ENCODE data around the gene NUDCD3.

Gene NUDCD3

GRCh38 chr7:44398511-44398911 lies 91.9 kb downstream of the NUDCD3 start:
- peak; percentile 78 for DNase-seq

- DNase-seq = no peak
These were observed 93.4 kb downstream of the NUDCD3 start for GRCh38 chr7:44396931-44397545.

GRCh38 chr7:44396496-44396895 lies 94.0 kb downstream of the NUDCD3 start:
- DNase-seq = no peak

GRCh38 chr7:44395067-44395466 lies 95.4 kb downstream of the NUDCD3 start:
- no peak for DNase-seq

- DNase-seq = no peak
These were observed 95.8 kb downstream of the NUDCD3 start for GRCh38 chr7:44394636-44395035.

- no peak for DNase-seq
These were observed 96.4 kb downstream of the NUDCD3 start for GRCh38 chr7:44394112-44394447.

GRCh38 chr7:44393238-44394111 lies 97.0 kb downstream of the NUDCD3 start:
- DNase-seq = no peak

GRCh38 chr7:44392618-44393010 lies 97.8 kb downstream of the NUDCD3 start:
- no peak for DNase-seq

GRCh38 chr7:44391746-44392617 lies 98.5 kb downstream of the NUDCD3 start:
- DNase-seq = no peak

- no peak for DNase-seq
These were observed 99.3 kb downstream of the NUDCD3 start for GRCh38 chr7:44391171-44391570.

- DNase-seq = no peak
These were observed 99.8 kb downstream of the NUDCD3 start for GRCh38 chr7:44390701-44391100.

- DNase-seq = no peak
These were observed 102.1 kb downstream of the NUDCD3 start for GRCh38 chr7:44388089-44388970.

- DNase-seq = no peak
These were observed 103.1 kb downstream of the NUDCD3 start for GRCh38 chr7:44387389-44387788.

- no peak for DNase-seq
These were observed 104.1 kb downstream of the NUDCD3 start for GRCh38 chr7:44386139-44386913.

- no peak for DNase-seq
These were observed 104.9 kb downstream of the NUDCD3 start for GRCh38 chr7:44385434-44386138.

GRCh38 chr7:44384586-44385433 lies 105.6 kb downstream of the NUDCD3 start:
- no peak for DNase-seq

- no peak for DNase-seq
These were observed 106.9 kb downstream of the NUDCD3 start for GRCh38 chr7:44383566-44383965.

- DNase-seq = no peak
These were observed 107.8 kb downstream of the NUDCD3 start for GRCh38 chr7:44382459-44383265.
